ENCODE measurements around the gene SIM1. TPM values are rescaled to one million over a fixed set of nuclear protein-coding genes. Genes with fewer than 3 reads are reported as not detected.

Gene SIM1
- total RNA-seq, 1 experiment from 2014 or later: 0.13 TPM

GRCh38 chr6:100452998-100453397 is 11.7 kb downstream of the SIM1 start:
- DNase-seq: no peak
- H3K27ac ChIP-seq: no peak overlapping the region
- TF ChIP-seq CTCF (conservative IDR thresholded peaks at IDR 0.05): no peak
- no peak for TF ChIP-seq EZH2 (IDR thresholded peaks at IDR 0.05; ENCODE audit: low read depth)
- CTCF ChIA-PET: no interaction called here
- no TSS peak for BruUV-seq (replicated peaks)
- H3K79me2 ChIP-seq (ENCODE audit: low read depth): no peaks in the 10 kb centered on the region
- no peaks in the 10 kb centered on the region for H3K9me2 ChIP-seq (ENCODE audit: insufficient read depth)
- POLR2A ChIA-PET (ENCODE audit: unreplicated experiment): no interaction called here
- no peaks in the 10 kb centered on the region for H3F3A ChIP-seq (ENCODE audit: insufficient read depth, low read depth)
- H4K20me1 ChIP-seq (ENCODE audit: insufficient read depth): no peaks in the 10 kb centered on the region
- H3K36me3 ChIP-seq (ENCODE audit: low read depth): no peaks in the 10 kb centered on the region
- H3K4me1 ChIP-seq (replicated peaks; ENCODE audit: insufficient read depth): no peaks in the 10 kb centered on the region
- H3K9me3 ChIP-seq (ENCODE audit: insufficient read depth, low read depth): no peaks in the 10 kb centered on the region; the same call in 1 of the 2 replicates
- no peak overlapping the region for H3K4me3 ChIP-seq
- no peak overlapping the region for H2AFZ ChIP-seq
- intact Hi-C loops (cut with micrococcal nuclease; ENCODE audit: unreplicated experiment): no loop called here
- no peaks in the 10 kb centered on the region for H3K27me3 ChIP-seq (ENCODE audit: insufficient read depth, low read depth)
- no peak overlapping the region for H3K4me2 ChIP-seq

GRCh38 chr6:100451577-100451976 is 13.1 kb downstream of the SIM1 start:
- intact Hi-C loops (cut with micrococcal nuclease; ENCODE audit: unreplicated experiment): no loop called here
- ChIA-PET POLR2A (ENCODE audit: unreplicated experiment) (no interaction called here), CTCF (no interaction called here)
- Histone ChIP-seq H3K4me2 (no peak overlapping the region), H3K27me3 (ENCODE audit: insufficient read depth, low read depth) (no peaks in the 10 kb centered on the region), H2AFZ (no peak overlapping the region), H3K79me2 (ENCODE audit: low read depth) (no peaks in the 10 kb centered on the region), H3F3A (ENCODE audit: insufficient read depth, low read depth) (no peaks in the 10 kb centered on the region), H3K36me3 (ENCODE audit: low read depth) (no peaks in the 10 kb centered on the region), H3K27ac (no peak overlapping the region), H4K20me1 (ENCODE audit: insufficient read depth) (no peaks in the 10 kb centered on the region), H3K9me2 (ENCODE audit: insufficient read depth) (no peaks in the 10 kb centered on the region), H3K4me1 (replicated peaks; ENCODE audit: insufficient read depth) (no peaks in the 10 kb centered on the region), H3K9me3 (ENCODE audit: insufficient read depth, low read depth) (no peaks in the 10 kb centered on the region), H3K4me3 (no peak overlapping the region)
- no TSS peak for BruUV-seq (replicated peaks)
- no peak for DNase-seq
- TF ChIP-seq EZH2 (IDR thresholded peaks at IDR 0.05; ENCODE audit: low read depth): no peak
- TF ChIP-seq CTCF (conservative IDR thresholded peaks at IDR 0.05): no peak

- DNase-seq: no peak
- no peaks in the 10 kb centered on the region for H3K9me2 ChIP-seq (ENCODE audit: insufficient read depth)
- no peaks in the 10 kb centered on the region for H3K79me2 ChIP-seq (ENCODE audit: low read depth)
- H3K4me1 ChIP-seq (replicated peaks; ENCODE audit: insufficient read depth): no peaks in the 10 kb centered on the region
- no peaks in the 10 kb centered on the region for H3K9me3 ChIP-seq (ENCODE audit: insufficient read depth, low read depth)
- ChIA-PET POLR2A (ENCODE audit: unreplicated experiment) (no interaction called here), CTCF (no interaction called here)
- no peaks in the 10 kb centered on the region for H3K36me3 ChIP-seq (ENCODE audit: low read depth)
- intact Hi-C loops (cut with micrococcal nuclease; ENCODE audit: unreplicated experiment): no loop called here
- no peak overlapping the region for H3K27ac ChIP-seq
- H3K27me3 ChIP-seq (ENCODE audit: insufficient read depth, low read depth): no peaks in the 10 kb centered on the region
- BruUV-seq (replicated peaks): no TSS peak
- no peak overlapping the region for H3K4me2 ChIP-seq
- TF ChIP-seq EZH2 (IDR thresholded peaks at IDR 0.05; ENCODE audit: low read depth) (no peak), CTCF (conservative IDR thresholded peaks at IDR 0.05) (no peak)
- H3F3A ChIP-seq (ENCODE audit: insufficient read depth, low read depth): no peaks in the 10 kb centered on the region
- H3K4me3 ChIP-seq: no peak overlapping the region
- H2AFZ ChIP-seq: no peak overlapping the region
- no peaks in the 10 kb centered on the region for H4K20me1 ChIP-seq (ENCODE audit: insufficient read depth)
Measured at GRCh38 chr6:100449239-100449691, 15.5 kb downstream of the SIM1 start.
